H9 (cell line): ENCODE data around the gene FNDC3B. TPM values are rescaled to one million over a fixed set of nuclear protein-coding genes. Genes with fewer than 3 reads are reported as not detected.

ENCODE experiments used
- DNase-seq: peaks from one replicate; pipeline ENCODE4 v3.0.0-alpha.2; 2017
- H2AFZ ChIP-seq: one replicate; pipeline ENCODE4 v1.6.1; 2013; ENCODE audit warnings: mild to moderate bottlenecking, low read length, control low read depth, moderate library complexity
- H2AK5ac ChIP-seq: 2 replicates; pipeline ENCODE4 v1.6.1; 2013; ENCODE audit warnings: low read length, control low read depth, mixed read lengths; ENCODE audit not compliant: insufficient read length
- H2BK120ac ChIP-seq: one replicate; pipeline ENCODE4 v1.6.1; 2013; ENCODE audit warnings: low read depth, mild to moderate bottlenecking, low read length, control low read depth, inconsistent platforms; ENCODE audit not compliant: poor library complexity, severe bottlenecking
- H2BK12ac ChIP-seq: 2 replicates; pipeline ENCODE4 v1.6.1; 2013; ENCODE audit warnings: low read length, control low read depth, mixed read lengths, low read depth; ENCODE audit not compliant: insufficient read length
- H2BK15ac ChIP-seq: 2 replicates; pipeline ENCODE4 v1.6.1; 2013; ENCODE audit warnings: low read depth, low read length, control low read depth
- H2BK20ac ChIP-seq: one replicate; pipeline ENCODE4 v1.6.1; 2013; ENCODE audit warnings: low read depth, mild to moderate bottlenecking, low read length, control low read depth, inconsistent platforms; ENCODE audit not compliant: poor library complexity, severe bottlenecking
- H2BK5ac ChIP-seq: 2 replicates; pipeline ENCODE4 v1.6.1; 2013; ENCODE audit warnings: low read length, control low read depth, mixed read lengths; ENCODE audit not compliant: insufficient read length
- H3K14ac ChIP-seq: 2 replicates; pipeline ENCODE4 v1.6.1; 2013; ENCODE audit warnings: low read length, control low read depth; ENCODE audit not compliant: insufficient read depth
- H3K18ac ChIP-seq: 2 replicates; pipeline ENCODE4 v1.6.1; 2013; ENCODE audit warnings: low read depth, mild to moderate bottlenecking, mixed read lengths, low read length, control low read depth; ENCODE audit not compliant: insufficient read length
- H3K23ac ChIP-seq: 2 replicates; pipeline ENCODE4 v1.6.1; 2013; ENCODE audit warnings: low read length, control low read depth, mixed read lengths, low read depth; ENCODE audit not compliant: insufficient read length
- H3K23me2 ChIP-seq: 2 replicates; pipeline ENCODE4 v1.6.1; 2013; ENCODE audit warnings: low read depth, mild to moderate bottlenecking, mixed read lengths, low read length, control low read depth; ENCODE audit not compliant: insufficient read length, poor library complexity, severe bottlenecking
- H3K27ac ChIP-seq: 2 replicates; pipeline ENCODE4 v1.5.1; 2013; ENCODE audit warnings: low read length, control low read depth, mixed read lengths, low read depth; ENCODE audit not compliant: insufficient read length
- H3K27me3 ChIP-seq: 2 replicates; pipeline ENCODE4 v1.6.1; 2013; ENCODE audit warnings: low read length, control low read depth, inconsistent platforms; ENCODE audit not compliant: insufficient read depth
- H3K4ac ChIP-seq: 2 replicates; pipeline ENCODE4 v1.6.1; 2013; ENCODE audit warnings: low read depth, mild to moderate bottlenecking, control low read depth, inconsistent platforms, low read length, moderate library complexity
- H3K4me1 ChIP-seq: 2 replicates; pipeline ENCODE4 v1.6.1; 2013; ENCODE audit warnings: low read length, control low read depth, inconsistent platforms; ENCODE audit not compliant: insufficient read depth
- H3K4me2 ChIP-seq: 2 replicates; pipeline ENCODE4 v1.6.1; 2013; ENCODE audit warnings: low read length, control low read depth, mixed read lengths; ENCODE audit not compliant: insufficient read length, insufficient read depth
- H3K56ac ChIP-seq: 2 replicates; pipeline ENCODE4 v1.6.1; 2013; ENCODE audit warnings: low read depth, mild to moderate bottlenecking, mixed read lengths, low read length, control low read depth; ENCODE audit not compliant: insufficient read length
- H3K79me1 ChIP-seq: 2 replicates; pipeline ENCODE4 v1.6.1; 2013; ENCODE audit warnings: low read depth, mild to moderate bottlenecking, moderate library complexity, low read length, control low read depth, inconsistent platforms; ENCODE audit not compliant: insufficient read depth, poor library complexity, severe bottlenecking
- H3K79me2 ChIP-seq: 2 replicates; pipeline ENCODE4 v1.6.1; 2013; ENCODE audit warnings: low read length, control low read depth, inconsistent platforms; ENCODE audit not compliant: insufficient read depth
- H3K9ac ChIP-seq: 2 replicates; pipeline ENCODE4 v1.6.1; 2013; ENCODE audit warnings: low read length, control low read depth, mixed read lengths; ENCODE audit not compliant: insufficient read length; ENCODE audit errors: extremely low read depth
- H3K9me3 ChIP-seq: one replicate; pipeline ENCODE4 v1.6.1; 2013; ENCODE audit warnings: low read depth, low read length, inconsistent platforms; ENCODE audit not compliant: control insufficient read depth
- H3T11ph ChIP-seq: one replicate; pipeline ENCODE4 v1.6.1; 2013; ENCODE audit warnings: mild to moderate bottlenecking, low read length, control low read depth, inconsistent platforms
- H4K20me1 ChIP-seq: one replicate; pipeline ENCODE4 v1.6.1; 2013; ENCODE audit not compliant: control insufficient read depth, insufficient read length, insufficient read depth
- H4K5ac ChIP-seq: 2 replicates; pipeline ENCODE4 v1.6.1; 2013; ENCODE audit warnings: low read depth, mild to moderate bottlenecking, mixed read lengths, low read length, control low read depth; ENCODE audit not compliant: insufficient read length
- H4K8ac ChIP-seq: replicated peaks from 2 replicates; pipeline ENCODE4 v1.6.1; 2013; ENCODE audit warnings: low read length, control low read depth, mixed read lengths, low read depth; ENCODE audit not compliant: insufficient read length
- H4K91ac ChIP-seq: 2 replicates; pipeline ENCODE4 v1.6.1; 2013; ENCODE audit warnings: low read depth, mild to moderate bottlenecking, moderate library complexity, mixed read lengths, low read length, control low read depth; ENCODE audit not compliant: insufficient read length
- H3K27ac Mint-ChIP-seq, 3 experiments: 2 replicates in 2 of 3; 3 replicates in 1 of 3; pipeline ENCODE4 v1.8.0; 2020 to 2021; ENCODE audit warnings: mixed read lengths in 3 of 3, mild to moderate bottlenecking in 1 of 3, moderate library complexity in 1 of 3
- H3K27me3 Mint-ChIP-seq: 2 replicates; pipeline ENCODE4 v1.8.0; 2021; ENCODE audit warnings: low read depth, mild to moderate bottlenecking, moderate library complexity, mixed read lengths
- H3K36me3 Mint-ChIP-seq, 3 experiments: 2 replicates in 2 of 3; 3 replicates in 1 of 3; pipeline ENCODE4 v1.8.0; 2020 to 2021; ENCODE audit warnings: low read depth in 3 of 3, mixed read lengths in 3 of 3; ENCODE audit not compliant: insufficient read depth in 1 of 3
- H3K4me1 Mint-ChIP-seq, 2 experiments: 2 replicates each; pipeline ENCODE4 v1.8.0; 2020; ENCODE audit warnings: mixed read lengths in 2 of 2
- H3K4me3 Mint-ChIP-seq, 2 experiments: 2 replicates in 1 of 2; 3 replicates in 1 of 2; pipeline ENCODE4 v1.8.0; 2020 to 2021; ENCODE audit warnings: mild to moderate bottlenecking in 2 of 2, mixed read lengths in 2 of 2, moderate library complexity in 1 of 2
- H3K9me3 Mint-ChIP-seq, 2 experiments: 2 replicates in 1 of 2; 3 replicates in 1 of 2; pipeline ENCODE4 v1.8.0; 2020; ENCODE audit warnings: mild to moderate bottlenecking in 2 of 2, mixed read lengths in 2 of 2, moderate library complexity in 1 of 2
- WGBS: extraction: QIAGEN DNeasy Blood & Tissue Kit; methylation state at CpG from one replicate; pipeline ENCODE4 v1.1.7; 2013; ENCODE audit warnings: missing lambda C conversion rate, low lambda C conversion rate, mixed read lengths; ENCODE audit not compliant: insufficient read length; ENCODE audit errors: extremely low coverage; 5-methylcytosine and 5-hydroxymethylcytosine counted together
- total RNA-seq: library from RNA; stranded (reverse); gene quantifications from 2 replicates; pipeline ENCODE4 v1.2.1, GENCODE V29; 2021
- TF ChIP-seq, protein P1 (sequence below): fragments of 200-600 bp; sonication (generic); conservative IDR thresholded peaks from 3 replicates; pipeline ENCODE4 v1.8.0; 2021; ENCODE audit warnings: antibody characterized with exemption, mild to moderate bottlenecking

FNDC3B gene
- total RNA-seq, 1 experiment from 2014 or later, result 43.8 TPM

DNA sequence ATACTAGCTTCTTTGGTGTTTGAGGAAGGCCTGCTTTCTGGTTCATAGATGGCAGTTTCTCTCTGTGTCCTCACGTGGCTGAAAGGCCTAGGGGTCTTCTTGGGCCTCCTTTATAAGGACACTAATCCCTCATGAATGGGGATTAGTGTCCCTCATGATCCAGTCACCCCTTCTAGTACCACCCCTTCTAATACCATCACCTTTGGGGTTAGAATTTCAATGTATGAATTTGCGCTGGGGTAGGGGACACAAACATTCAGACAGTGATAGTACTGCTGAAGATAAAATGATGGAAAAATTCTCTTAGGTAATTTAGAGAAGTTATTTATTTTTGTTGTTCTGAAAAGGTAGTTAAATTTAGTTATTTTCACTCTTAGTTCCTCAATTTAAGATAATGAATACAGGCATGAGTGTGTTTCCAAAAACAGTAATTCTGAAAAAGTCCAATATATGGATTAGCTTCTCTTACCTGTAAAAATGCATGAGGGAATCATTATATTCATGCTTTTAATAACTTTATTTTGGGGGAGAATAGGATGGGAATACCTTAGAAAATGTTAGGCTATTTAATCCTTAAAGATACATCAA lies 103.6 kb downstream of the FNDC3B start:
- peaks cover 0 to 7% (median 3%) of the 10 kb centered on the region in 3 experiments; a peak in 4 of 7 replicates for H3K36me3 Mint-ChIP-seq
- Histone ChIP-seq H3T11ph (no peak overlapping the region), H4K8ac (no peak overlapping the region), H2BK5ac (no peak overlapping the region), H3K14ac (no peak overlapping the region), H3K18ac (no peak overlapping the region), H3K27me3 (no peaks in the 10 kb centered on the region), H4K5ac (no peak overlapping the region), H3K56ac (no peak overlapping the region), H2BK15ac (no peak overlapping the region), H3K9me3 (no peaks in the 10 kb centered on the region), H4K20me1 (no peaks in the 10 kb centered on the region), H3K4me2 (no peak overlapping the region), H2BK120ac (no peak overlapping the region), H3K9ac (no peak overlapping the region), H3K27ac (no peak overlapping the region), H2BK20ac (no peak overlapping the region), H4K91ac (no peak overlapping the region), H3K23me2 (no peaks in the 10 kb centered on the region), H2AK5ac (no peak overlapping the region), H3K79me1 (peaks cover 3% of the 10 kb centered on the region), H3K23ac (no peak overlapping the region), H2BK12ac (no peak overlapping the region), H2AFZ (no peak overlapping the region), H3K79me2 (peaks cover 5% of the 10 kb centered on the region; the same call in 1 of the 2 replicates), H3K4ac (no peak overlapping the region), H3K4me1 (peaks cover 32% of the 10 kb centered on the region)
- peaks cover 75 to 79% of the 10 kb centered on the region in 2 experiments for H3K4me1 Mint-ChIP-seq
- H3K4me3 Mint-ChIP-seq, result no peak overlapping the region
- no peaks in the 10 kb centered on the region for H3K27me3 Mint-ChIP-seq
- DNase-seq, result no peak
- no peaks in the 10 kb centered on the region for H3K9me3 Mint-ChIP-seq
- peak overlapping the region in 2 of 3 experiments; percentile 58 to 82; a peak in 2 of 7 replicates for H3K27ac Mint-ChIP-seq
- TF ChIP-seq, protein P1, sequence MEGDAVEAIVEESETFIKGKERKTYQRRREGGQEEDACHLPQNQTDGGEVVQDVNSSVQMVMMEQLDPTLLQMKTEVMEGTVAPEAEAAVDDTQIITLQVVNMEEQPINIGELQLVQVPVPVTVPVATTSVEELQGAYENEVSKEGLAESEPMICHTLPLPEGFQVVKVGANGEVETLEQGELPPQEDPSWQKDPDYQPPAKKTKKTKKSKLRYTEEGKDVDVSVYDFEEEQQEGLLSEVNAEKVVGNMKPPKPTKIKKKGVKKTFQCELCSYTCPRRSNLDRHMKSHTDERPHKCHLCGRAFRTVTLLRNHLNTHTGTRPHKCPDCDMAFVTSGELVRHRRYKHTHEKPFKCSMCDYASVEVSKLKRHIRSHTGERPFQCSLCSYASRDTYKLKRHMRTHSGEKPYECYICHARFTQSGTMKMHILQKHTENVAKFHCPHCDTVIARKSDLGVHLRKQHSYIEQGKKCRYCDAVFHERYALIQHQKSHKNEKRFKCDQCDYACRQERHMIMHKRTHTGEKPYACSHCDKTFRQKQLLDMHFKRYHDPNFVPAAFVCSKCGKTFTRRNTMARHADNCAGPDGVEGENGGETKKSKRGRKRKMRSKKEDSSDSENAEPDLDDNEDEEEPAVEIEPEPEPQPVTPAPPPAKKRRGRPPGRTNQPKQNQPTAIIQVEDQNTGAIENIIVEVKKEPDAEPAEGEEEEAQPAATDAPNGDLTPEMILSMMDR, result no peak
- WGBS, result no CpG with 5 or more reads among the region's 2 CpGs
